Stimulated activated CD8-positive, alpha-beta memory T cell treated with anti-CD3 and anti-CD28 coated beads, Interleukin-15, amount 100 ng/mL, for 48 hours (primary cell): ENCODE results near the gene CNIH3.

Source experiments
- DNase-seq, 2 donors: peaks; one replicate each; pipeline ENCODE4 v3.0.0-alpha.2; 2020; ENCODE audit warnings: low read depth in 2 of 2

CNIH3 gene

DNA sequence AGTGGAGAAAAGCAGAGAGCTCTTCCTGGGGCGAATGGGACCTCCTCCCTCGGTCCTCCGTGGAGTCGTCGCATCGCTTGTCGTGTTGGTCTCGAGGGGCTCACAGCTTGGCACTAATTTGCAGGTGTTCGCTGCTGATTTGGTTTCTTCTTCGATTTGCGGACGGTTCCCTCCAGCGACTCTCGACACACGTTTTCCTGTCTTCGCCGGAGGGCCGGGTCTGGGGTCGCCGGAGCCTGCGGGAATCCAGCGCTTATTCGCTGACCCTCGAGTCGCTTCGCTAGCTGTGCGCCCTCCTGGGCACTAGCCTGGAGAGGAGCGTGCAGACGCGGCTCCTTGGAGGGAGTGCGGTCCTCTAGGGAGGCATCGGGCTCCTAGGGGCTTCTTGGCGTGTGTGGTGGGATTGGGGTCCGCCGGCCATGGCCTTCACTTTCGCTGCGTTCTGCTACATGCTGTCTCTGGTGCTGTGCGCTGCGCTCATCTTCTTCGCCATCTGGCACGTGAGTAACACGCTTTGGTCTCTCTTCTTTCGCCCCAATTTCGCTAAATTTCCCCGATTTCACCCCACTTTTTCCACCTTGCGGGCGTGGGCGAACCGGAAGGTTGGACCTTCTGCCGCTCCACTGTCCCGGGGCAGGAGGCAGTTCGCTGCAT is 766 bp downstream of the CNIH3 start:
- DNase-seq: no peak

DNA sequence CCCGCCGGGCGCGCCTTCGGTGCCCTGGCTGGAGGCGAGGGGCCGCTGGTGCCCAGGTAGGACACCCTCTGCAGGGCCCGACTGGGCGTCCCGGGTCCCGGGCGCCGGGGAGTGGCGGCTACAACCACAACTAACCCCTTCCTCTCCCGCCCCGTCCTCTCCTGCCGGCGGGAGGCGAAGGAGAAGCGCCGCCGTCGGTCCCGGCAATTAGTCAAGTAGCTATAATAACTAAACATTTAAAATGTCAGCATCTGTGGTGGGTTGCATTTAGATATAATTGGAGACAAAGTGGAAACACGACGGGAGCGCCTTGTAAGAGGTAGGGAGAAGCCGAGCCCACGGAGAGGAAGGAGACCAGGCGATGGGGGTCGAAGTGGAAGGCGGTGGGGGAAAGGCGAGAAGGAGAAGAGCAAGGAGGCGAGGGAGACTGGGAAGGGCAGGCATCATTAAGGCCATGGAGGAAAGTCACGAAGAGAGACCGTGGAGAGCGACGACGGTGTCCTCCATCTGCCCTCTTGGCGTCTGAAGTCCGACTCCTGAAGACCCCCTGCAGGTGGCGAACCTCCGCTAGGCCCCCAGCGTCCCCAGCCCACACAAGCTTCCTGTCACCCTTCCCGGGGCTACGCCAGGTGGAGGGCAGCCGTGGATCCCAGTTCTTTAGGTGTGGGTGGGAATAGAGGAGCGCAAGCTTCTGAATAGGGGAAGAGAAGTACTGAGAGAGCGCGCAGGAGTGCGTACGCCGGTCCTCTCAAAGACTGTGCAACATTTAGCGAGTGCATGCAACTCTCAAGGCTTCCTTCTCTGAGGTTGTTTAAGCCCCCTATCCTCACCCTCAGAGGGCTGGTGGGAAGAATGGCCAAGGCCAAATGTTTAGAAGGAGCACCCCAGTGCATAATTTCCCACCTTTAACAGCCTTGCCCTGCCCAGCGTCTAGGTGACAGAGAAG is 1.6 kb downstream of the CNIH3 start:
- no peak for DNase-seq

DNA sequence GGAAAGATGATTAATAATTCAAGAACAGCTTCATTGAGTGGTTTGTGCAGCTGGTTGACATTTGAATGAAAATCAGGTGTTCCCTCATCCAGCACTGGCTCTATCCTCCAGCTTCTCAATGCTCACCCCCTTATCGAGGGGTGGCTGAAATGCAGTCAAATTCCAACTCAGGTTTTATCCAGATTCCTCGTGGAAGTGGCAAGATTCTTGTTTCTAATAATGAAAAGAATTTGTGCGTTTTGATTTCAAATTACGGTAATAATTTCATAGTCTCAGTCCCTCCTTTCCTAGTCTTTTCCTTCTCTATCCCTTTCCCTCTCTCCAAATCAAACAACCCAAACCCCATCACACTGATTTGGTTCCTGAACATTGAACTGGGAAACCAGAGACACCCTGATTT is 3.1 kb downstream of the CNIH3 start:
- no peak for DNase-seq

DNA sequence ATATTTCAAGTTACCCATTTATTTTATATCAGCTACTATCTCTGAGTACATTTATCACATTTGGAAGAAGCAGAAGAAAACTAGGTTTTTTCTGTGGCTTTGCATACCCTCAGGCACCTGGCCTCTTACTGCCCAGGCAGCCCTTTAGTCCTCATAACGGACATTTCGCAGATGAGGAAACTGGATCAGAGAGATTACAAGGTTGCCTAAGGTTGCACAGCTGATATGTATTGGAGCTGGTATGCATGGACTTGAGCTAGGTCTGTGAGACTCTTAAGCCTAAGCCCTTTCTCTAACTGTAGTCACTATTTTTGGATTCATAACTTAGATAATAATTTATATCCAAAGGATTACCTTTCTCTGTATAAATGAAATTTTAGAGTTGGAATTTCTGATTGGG is 4.0 kb downstream of the CNIH3 start:
- no peak for DNase-seq

DNA sequence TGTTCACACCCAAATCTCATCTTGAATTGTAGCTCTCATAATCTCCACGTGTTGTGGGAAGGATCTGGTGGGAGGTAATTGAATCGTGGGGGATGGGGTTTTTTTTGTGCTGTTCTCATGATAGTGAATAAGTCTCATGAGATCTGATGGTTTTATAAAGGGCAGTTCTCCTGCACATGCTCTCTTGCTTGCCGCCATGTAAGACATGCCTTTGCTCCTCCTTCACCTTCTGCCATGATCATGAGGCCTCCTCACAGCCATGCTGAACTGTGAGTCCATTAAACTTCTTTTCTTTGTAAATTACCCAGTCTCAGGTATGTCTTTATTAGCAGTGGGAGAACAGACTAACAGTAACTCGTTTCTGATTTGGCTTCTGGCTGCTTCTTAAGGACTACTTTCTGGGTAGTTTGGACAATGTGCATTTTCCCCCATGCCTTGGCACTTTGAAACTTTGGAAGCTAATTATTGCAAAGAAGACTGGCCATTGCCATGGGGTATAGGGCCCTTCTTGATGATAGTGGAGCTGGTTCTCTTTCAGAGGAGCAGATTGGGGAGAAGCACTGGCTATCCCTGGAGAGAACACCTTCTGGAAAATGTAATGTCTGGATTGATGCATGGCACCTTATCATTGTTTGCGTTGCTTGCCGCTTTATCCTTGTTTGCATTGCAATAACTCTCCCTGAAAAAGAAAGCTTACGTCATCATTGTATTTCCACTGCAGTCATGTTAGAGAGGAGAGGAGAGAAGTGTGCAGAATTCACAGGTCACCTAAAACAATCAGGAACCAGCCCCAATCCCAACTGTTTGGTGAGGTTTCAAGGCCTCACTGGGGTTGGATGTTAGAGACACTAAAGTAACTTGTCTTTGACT is 5.9 kb downstream of the CNIH3 start:
- no peak for DNase-seq

DNA sequence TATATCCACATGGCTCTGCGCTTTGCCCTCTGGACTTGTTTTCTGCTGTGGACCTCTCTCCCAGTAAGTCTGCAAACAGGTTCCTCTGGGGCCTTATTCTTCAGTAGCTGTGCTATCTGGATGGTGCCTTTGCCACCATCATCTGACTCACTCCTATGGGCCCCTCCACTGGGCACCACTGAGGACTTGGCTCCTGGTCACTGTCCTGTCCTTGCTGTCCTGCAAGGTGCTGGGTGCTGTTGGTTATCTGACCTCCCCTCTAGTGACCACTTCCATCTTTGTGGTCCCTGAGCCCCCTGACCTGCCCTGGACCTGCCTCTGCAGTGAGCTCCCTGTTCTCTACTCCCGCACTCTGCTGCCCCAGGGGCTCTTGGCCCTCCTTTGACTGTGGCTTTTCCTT is 6.7 kb downstream of the CNIH3 start:
- no peak for DNase-seq

GRCh38 chr1:224623310-224623714 is 7.2 kb downstream of the CNIH3 start:
- DNase-seq: no peak

- DNase-seq: peak; percentile 48 to 55
Observed at GRCh38 chr1:224623743-224624333, 7.7 kb downstream of the CNIH3 start.

DNA sequence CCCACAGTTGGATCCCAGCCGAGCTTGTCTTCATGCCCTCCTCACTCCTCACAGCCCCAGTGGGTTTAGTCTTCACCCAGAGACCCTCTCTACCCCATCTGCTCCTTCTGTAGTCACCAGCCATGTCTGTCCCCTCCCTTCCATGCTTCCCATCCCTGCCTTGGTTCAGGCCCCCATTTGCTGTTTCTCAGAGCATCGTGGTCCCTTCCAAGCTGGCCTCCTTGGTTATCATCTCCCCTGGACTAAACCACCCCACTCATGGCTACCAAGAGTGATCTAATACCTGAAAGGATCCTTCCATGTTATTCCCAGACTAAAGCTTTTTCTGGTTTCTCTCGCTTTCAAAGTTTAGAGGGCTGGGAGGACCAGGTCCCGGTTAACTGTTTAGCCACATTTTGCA is 8.3 kb downstream of the CNIH3 start:
- no peak for DNase-seq

GRCh38 chr1:224626042-224626441 is 9.9 kb downstream of the CNIH3 start:
- no peak for DNase-seq

DNA sequence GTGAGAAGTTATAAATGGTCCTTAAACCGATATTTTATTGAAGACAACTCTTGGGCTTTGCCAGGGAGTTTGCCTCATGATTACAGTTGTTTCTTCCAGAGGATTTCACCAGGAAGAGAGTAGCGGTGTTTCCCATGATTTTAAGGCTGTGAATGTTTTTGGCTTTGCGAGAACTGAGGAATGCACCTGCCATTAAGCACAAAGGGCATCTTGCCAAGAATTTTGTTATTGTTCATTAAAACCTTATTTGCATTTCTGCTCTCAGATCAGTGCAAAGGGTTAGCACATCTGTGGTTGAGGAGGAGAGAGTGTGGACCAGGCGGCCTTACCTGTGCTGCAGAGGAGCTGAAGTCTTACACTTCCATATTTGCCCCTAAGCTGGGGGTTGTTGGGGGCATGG is 13.8 kb downstream of the CNIH3 start:
- no peak for DNase-seq

DNA sequence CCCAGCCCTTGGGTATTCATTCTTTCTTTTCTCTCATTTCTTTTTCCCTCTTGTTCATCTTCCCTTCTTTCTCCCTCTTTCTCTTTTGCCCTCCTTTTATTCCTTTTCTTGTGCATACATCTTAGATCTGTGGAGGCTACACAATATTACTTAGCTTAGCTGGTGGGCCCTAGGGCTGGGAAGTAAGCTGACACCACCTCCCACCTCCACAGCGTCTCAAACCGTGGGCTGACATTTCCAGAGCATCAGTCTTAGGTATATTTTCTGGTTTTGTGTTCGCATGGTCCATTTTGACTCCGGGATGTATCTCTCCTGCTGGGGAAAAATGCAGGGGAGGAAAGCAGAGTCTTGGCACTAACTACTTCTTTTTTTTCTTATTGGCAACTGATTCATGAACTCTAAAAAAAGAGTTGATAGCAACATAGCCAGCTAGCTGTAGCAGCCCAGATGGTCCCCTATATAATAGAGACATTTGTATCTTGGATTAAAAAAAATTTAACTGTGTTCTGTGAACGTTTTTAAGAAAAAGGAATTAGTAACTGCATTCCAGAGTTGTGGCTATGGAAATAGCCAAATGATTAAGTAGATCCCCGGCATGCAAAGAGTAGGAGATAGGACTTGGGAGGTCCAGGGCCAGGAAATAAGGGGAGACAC is 15.5 kb downstream of the CNIH3 start:
- DNase-seq: no peak

DNA sequence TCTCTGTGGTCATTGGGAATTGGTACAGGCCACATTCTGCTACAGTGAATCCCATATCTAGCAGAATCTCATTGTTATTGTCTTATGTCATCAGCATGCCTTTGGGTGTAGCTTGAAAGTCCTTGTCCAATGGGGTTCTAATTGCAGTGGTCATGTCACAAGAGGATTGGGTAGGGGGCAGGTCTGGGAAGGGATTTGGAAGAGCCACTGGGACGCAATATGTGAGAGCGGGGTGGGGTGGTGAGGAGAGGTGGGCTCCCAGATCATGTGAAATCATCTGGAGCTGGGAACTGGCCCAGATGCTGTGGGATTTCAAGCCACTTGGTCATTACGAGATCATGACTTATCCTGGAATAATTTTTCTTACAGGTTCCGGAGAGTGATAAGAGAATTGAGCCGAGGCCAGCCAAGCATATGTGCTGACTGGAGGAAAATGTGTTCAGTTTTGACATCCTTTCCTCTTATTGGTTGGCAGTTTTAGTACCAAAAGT is 16.3 kb downstream of the CNIH3 start:
- no peak for DNase-seq

DNA sequence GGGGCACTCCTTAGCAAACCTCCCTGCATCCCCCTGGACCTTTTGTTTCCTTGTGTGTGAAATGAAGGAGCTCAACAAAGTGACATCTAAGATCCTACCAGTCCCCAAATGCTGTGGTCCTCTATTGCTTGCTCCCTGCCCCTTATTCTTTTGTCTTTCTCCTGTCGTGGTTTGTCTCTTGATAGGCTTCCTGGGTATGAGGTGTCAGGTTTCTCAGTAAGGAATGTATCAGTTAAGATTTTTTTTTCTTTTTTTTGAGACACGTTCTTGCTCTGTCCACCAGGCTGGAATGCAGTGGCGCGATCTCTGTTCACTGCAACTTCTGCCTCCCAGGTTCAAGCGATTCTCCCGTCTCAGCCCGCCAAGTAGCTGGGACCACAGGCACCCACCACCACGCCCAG is 16.8 kb downstream of the CNIH3 start:
- no peak for DNase-seq

GRCh38 chr1:224635356-224635755 is 19.2 kb downstream of the CNIH3 start:
- DNase-seq: no peak

GRCh38 chr1:224637515-224637914 is 21.4 kb downstream of the CNIH3 start:
- no peak for DNase-seq

DNA sequence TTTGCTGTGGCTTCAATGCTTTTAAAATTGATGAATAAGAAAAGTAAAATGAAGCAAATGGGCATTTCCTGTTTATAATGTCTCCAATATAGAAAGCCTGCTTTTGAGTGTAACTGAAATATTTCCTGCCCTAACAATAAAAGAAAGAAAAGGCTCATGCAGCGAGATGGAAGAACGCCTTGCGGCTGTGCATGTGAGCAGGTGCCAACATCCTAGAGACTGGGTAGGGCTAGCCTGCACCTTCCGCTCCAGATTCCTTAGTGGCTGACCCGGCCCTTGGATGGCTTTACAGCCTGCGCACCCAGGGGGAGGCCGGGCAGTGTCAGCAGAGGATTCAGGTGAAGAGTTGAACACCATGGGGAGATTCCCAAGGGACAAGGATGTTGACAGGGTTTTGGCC is 21.8 kb downstream of the CNIH3 start:
- DNase-seq: no peak

- no peak for DNase-seq
Observed at GRCh38 chr1:224639426-224639975, 23.4 kb downstream of the CNIH3 start.

DNA sequence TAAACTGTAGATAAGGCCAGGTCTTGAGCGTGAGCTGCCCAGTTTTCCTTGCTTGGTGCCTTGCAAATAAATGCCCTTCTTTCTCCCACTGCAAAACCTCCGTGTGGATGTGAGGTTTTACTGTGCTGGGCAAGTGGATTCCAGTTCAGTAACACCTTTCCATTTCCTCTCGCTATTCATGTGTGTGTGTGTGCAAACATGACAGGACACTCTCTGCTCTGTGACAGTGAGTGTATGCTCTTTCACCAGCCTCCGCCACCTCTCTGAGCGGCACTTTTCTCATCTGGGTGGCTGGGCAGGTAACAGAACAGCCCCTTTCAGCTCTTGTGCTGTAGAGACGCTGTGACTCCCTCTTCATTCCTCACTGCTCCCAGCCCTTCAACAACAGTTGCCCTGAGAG is 23.9 kb downstream of the CNIH3 start:
- no peak for DNase-seq

DNA sequence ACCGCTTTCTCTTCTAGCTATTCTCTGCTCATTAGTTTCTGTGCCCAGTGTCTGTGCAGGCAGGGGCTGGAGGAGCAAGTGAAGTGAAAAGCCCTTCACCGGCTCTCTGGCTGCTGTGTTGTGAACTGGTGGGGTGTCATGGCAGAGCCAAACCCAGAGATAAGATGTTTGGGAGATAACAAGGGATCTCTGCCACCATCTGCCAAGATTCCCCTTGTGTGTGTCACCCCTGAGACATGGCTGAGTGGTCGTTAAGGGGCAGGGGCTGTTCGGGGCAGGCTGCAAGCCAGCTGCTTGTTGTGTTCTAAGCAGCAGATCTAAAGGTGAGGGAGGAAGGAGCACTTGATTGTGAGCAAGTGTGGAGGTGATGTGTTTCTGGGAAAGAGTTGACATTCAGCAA is 24.5 kb downstream of the CNIH3 start:
- no peak for DNase-seq

DNA sequence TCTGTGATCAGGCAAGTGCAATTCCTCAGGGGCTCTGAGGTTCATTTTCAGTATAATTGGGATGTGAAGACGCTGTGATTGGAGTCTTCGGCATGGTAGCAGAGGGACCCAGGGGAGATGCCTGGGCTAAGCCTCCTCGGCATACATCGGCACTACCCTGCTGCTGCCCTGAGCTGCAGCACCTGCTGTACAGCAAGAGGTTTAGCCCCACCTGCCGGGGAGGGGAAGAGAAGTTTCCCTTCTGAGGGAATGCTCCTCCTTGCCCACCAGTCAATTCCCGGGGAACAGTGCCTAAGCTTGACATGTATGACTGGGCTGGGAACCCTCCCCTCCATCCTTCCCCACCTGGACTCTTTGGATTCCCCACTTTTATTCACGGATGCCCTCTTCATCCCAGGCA is 24.9 kb downstream of the CNIH3 start:
- DNase-seq: no peak
